ENCODE measurements around the gene TMPRSS12.
"Not testable (repeated sequence)": the region's sequence is repeated elsewhere in the genome, so short reads cannot be mapped to it uniquely, and the experiment has no call there.

The TMPRSS12 gene

DNA sequence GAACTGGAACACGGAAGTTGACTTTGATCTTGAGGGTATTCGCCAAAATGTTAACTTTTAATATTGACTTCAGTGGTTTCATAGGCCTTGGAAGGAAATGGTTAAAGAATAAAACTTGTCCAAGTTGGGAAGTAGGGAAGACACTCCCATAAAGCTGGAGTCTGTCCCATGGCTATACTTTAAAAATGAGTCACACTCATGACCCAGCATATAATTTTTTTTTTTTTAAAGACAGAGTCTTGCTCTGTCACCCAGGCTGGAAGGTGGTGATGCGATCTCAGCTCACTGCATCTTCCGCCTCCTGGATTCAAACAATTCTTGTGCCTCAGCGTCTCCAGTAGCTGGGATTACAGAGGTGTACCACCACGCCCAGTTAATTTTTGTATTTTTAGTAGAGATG, 19.6 kb downstream of the TMPRSS12 start:
- FAIRE-seq = no peak

DNA sequence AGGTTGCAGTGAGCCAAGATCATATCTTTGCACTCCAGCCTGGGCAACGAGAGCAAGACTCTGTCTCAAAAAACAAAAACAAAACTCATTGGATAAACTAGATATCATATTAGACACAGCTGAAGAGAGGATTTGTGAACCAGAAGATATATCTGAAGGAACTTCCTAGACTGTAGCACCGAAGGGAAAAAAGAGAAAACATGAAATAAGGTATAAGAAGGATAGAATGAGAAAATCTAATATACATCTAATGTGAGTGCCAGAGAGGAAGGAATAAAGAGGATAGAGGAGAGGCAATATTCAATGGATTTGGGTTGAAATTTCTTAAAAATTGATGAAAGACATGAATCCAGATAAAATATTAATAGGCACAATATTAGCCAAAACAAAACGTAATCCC, 22.5 kb downstream of the TMPRSS12 start:
- no peak for FAIRE-seq

DNA sequence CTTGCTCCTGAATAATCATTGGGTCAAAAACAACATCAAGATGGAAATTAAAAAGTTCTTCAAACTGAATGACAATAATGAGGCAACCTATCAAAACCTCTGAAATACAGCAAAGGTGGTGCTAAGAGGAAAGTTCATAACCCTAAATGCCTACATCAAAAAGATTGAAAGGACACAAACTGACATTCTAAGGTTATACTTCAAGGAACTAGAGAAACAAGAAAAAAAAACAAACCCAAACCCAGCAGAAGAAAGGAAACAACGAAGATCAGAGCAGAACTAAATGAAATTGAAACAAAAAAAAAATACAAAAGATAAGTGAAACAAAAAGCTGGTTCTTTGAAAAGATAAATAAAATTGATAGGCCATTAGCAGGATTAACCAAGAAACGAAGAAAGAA, 26.2 kb downstream of the TMPRSS12 start:
- not testable (repeated sequence) for FAIRE-seq

DNA sequence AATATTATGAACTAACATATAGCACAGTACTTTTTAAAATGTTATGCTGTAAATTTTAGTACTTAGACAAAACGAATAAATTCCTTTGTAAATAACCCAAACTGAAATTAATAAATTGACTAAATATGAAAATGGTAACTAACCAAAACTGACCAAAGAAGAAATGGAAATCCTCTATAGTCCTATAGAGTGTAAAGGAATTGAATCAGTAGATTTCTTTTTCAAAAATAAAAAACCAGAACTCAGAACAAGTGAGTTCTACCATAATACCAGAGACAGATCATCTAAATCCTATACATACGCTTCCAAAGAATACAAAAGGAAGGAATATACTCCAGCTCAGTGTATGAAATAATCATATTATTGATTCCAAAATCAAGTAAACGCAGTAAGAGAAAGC, 39.8 kb downstream of the TMPRSS12 start:
- peak; percentile 40 for FAIRE-seq

DNA sequence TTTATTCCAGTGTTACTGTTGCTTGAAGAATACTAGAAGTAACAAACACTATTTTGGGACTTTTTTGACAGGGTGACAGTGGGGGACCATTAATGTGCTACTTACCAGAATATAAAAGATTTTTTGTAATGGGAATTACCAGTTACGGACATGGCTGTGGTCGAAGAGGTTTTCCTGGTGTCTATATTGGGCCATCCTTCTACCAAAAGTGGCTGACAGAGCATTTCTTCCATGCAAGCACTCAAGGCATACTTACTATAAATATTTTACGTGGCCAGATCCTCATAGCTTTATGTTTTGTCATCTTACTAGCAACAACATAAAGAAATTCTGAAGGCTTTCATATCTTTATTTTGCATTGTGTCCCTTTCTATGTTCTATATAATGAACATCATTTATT, 44.5 kb downstream of the TMPRSS12 start:
- no peak for FAIRE-seq

DNA sequence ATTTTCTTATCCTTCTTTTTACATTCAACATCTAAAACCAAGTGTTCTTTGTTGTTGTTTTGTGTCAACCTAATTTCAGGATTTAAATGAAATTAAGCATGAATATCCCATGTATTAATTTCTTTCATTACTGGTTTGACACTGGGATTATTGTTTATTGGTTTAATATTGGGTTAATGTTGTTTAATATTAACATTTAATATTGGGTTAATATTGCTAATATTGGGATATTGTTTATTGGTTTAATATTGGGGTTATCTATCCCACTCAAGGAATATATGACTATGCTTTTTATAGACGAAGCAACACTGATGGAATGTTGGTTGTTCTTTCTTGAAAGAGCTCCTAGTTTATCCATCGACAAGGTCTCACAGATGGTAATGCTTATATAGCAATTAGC, 45.9 kb downstream of the TMPRSS12 start:
- FAIRE-seq = no peak

DNA sequence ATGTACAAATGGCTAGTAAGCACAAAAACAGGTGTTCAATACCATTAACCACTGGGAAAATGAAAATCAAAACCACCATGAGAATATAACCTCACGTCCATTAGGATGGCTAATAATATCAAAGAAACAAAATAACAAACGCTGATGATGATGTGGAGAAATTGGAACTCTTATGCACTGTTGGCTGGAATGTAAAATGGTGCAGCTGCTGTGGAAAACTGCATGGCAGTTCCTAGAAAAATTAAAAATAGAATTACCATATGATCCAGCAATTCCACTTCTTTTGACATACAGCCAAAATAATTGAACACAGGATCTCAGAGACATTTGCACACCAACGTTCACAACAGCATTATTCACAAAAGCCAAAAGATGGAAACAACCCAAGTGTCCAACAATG, 51.5 kb downstream of the TMPRSS12 start:
- FAIRE-seq = no peak

DNA sequence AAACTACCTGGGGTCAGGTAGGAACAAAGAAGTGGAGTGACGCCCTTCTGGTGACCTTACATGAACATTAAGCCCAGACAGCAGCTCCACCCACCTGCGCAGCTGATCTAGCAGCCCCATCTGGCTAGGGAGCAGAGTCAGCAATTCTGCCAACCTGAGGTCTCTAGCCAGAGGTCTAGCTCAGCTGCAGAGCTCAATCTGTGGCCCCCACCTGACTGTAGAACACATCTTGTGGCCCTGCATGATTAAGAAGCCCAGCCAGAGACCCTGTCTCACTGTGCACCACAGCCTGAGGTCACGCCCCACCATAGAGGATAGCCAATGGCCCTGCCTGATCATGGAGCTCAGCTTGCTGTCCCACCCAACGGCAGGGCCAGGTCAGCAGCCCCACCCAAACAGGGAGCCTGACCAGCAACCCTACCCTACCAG, 59.0 kb downstream of the TMPRSS12 start:
- no peak for FAIRE-seq

DNA sequence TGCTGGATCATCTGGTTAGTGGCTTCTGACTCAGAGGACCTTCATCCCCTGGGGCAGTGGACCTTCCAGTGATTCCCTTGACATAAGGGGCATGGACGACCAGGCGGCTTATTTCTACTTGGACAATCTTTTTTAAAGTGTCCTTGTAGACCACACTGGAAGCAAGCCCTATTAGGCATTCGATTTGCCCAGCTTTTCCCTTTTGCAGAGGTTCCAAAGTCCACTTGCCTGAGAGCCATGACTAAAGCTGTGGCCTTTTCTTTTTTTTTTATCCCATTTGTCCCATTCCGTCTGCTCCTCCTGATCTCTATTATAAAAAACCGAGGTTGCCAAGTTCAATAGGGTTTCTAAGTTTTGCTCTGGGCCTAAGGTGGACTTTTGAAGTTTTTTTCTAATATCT, 65.8 kb downstream of the TMPRSS12 start:
- FAIRE-seq = not testable (repeated sequence)

DNA sequence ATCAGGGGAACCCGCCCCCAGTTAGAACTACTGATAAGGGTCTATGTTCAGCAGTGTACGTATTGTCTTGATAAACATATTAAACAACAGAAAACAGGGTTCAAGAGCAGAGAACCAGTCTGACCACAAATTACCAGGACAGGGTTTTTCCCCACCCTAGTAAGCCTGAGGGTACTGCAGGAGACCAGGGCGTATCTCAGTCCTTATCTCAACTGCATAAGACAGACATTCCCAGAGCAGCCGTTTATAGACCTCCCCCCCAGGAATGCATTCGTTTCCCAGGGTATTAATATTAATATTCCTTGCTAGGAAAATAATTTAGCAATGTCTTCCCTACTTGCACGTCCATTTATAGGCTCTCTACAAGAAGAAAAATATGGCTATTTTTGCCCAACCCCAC, 69.6 kb downstream of the TMPRSS12 start:
- FAIRE-seq = not testable (repeated sequence)

DNA sequence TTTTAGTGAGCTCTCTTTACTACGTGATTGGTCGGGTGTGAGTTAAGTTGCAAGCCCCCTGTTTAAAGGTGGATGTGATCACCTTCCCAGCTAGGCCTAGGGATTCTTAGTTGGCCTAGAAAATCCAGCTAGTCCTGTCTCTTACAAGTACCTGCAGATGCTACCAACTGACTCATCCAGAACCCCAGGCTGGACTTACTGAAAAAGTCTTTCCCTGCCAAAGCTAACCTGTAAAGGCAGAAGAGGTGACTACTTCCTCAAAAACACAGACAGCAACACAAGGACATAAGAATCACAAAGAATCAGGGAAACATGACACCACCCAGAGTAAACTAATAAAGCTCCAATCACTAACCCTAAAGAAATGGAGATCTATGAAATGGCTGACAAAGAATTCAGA, 70.5 kb downstream of the TMPRSS12 start:
- no peak for FAIRE-seq

DNA sequence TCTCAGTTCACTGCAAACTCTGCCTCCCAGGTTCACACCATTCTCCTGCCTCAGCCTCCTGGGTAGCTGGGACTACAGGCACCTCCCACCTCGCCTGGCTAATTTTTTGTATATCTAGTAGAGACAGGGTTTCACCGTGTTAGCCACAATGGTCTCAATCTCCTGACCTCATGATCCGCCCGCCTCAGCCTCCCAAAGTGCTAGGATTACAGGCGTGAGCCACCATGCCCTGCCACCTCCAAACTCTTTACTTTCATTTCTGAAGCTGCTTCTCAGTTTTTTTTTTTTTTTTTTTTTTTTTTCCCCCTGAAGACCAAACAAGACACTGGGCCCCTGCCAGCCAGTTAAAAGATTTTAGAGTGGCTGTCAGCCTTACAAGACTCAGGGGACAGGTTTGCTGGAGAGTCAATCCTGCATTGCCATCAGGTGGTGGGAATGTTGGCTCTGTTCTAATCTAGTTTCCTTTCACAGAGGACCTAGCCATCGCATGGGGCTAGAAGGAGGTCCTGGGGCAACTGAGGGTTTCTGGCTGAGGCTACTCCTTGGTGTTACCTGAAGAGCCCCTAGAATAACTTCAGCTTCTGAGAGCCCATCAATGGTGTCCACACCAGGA, 72.3 kb downstream of the TMPRSS12 start:
- FAIRE-seq = no peak

DNA sequence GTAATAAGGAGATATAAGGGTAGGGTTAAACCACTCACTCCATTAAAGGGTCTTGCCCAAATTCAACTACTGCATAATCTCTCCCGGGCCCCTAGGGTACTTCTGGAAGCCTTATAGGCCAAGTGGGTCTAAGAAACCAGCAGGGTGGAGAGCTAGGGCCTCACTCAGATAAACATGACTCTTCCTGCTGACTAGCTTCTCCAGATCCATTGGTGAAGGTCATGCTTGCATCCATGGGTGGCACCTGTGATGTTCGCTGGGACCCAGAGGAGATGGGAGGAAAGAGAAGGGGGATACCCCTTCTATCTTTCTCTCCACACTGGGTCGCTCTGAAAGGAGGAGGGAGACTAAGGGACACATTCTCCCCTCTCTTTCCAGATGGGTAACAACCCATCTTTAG, 73.6 kb downstream of the TMPRSS12 start:
- no peak for FAIRE-seq

DNA sequence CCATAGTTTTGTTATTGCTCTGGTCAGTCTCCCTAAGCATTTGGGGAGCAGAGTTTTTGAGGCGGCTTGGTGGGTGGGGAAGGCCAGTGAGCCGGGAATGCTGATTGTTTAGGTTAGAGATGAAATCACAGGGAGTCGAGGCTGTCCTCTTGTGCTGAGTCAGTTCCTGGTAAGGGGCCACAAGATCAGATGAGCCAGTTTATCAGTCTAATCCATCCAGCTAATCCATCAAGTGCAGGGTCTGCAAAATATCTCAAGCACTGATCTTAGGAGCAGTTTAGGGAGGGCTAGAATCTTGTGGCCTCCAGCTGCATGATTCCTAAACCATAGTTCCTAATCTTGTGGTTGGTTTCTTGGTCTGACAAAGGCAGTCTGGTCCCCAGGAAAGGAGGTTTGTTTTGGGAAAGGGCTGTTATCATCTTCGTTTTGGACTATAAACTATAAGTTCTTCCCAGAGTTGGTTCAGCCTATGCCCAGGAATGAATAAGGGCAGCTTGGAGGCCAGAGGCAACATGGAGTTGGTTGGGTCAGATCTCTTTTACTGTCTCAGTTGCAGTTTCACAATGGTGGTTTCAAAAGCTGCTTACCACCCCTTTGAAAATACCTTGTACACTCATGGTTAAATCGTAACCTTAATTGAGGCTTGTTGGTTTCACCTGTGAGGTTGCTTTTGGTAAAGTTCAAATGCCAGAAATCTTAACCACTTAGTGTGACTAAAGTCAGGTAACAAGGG, 76.0 kb downstream of the TMPRSS12 start:
- no peak for FAIRE-seq

DNA sequence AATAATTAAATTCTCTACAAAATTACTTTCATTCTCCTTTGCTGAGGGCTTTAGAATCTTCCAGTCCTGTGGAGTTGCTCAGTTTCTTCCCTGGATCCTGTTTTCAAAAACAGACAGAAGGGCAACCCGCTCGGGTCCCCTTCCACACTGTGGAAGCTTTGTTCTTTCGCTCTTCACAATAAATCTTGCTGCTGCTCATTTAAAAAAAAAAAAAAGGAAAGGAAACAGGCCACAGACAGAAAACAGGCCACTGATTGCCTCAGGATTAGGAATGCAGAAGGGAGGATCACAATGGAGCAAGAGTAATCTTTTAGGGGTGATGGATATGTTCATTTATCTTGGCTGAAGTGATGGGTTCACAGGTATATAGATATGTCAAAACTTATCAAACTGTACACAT, 80.1 kb downstream of the TMPRSS12 start:
- no peak for FAIRE-seq

DNA sequence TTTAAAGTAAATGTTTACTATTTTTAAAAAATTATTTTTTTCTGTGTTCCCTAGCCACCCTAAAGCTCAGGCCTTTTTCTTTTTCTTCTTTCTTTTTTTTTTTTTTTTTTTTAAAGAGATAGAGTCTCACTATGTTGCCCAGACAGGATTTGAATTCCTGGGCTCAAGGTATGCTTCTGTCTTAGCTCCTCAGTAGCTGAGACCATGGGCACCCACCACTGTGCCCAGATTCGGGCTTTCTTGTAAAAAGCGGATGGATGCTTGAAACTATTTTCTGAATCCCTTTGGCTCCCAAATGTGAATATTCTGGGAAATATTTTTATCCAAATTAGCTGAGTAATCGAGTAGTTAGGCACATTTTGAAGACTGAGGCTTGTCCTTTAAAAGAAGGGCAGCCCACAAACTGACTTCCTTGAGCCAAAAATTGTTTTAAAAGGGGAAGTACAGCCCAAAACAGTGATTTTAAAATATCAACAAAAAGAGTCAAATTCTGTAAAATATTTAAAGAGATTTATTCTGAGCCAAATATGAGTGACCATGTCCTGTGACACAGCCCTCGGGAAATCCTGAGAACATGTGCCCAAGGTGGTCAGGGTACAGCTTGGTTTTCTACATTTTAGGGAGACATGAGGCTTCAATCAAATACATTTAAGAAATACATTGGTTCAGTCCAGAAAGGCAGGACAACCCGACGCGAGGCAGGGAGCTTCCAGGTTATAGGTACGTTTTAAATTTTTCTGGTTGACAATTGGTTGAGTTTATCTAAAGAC, 80.8 kb downstream of the TMPRSS12 start:
- no peak for FAIRE-seq

DNA sequence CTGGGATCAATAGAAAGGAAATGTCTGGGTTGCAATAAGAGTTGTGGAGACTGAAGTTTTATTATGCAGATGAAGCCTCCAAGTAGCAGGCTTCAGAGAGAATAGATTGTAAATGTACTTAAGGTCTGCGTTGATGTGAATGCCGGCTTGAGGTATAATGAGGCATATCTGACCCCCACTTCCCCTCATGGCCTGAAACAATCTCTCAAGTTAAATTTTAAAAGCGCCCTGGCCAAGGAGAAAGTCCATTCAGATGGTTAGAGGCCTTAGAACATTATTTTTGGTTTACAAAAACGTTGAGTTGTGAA, 81.4 kb downstream of the TMPRSS12 start:
- FAIRE-seq = no peak

DNA sequence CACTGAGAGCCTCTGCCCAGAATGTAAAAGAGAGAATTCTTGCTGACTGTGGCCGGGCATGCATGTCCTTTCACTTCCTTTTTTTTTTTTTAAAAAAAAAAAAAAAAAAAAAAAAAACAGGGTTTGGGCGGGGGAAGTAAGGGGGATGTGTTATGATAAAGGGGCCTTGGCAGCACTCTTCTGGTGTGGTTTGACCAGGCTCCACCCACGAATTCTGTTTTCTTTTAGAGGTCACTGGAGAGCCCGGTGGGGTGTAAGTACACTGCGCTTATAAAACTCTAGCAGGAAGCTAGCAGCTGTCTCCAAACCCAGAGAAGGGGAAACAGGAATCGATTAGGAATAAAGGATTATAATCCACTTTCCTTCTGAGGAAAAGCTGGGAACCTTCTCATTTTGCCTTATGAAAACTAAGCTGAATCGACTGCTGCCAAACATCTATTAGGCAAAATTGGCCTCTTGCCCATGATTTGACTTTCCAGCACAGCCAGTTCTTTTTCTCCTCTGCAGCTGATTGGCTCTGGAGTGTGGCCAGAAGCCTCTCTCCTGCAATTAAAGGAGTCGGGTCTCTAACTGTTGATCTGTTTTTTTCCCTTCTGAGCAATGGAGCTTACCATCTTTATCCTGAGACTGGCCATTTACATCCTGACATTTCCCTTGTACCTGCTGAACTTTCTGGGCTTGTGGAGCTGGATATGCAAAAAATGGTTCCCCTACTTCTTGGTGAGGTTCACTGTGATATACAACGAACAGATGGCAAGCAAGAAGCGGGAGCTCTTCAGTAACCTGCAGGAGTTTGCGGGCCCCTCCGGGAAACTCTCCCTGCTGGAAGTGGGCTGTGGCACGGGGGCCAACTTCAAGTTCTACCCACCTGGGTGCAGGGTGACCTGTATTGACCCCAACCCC, 82.0 kb downstream of the TMPRSS12 start:
- FAIRE-seq = no peak

DNA sequence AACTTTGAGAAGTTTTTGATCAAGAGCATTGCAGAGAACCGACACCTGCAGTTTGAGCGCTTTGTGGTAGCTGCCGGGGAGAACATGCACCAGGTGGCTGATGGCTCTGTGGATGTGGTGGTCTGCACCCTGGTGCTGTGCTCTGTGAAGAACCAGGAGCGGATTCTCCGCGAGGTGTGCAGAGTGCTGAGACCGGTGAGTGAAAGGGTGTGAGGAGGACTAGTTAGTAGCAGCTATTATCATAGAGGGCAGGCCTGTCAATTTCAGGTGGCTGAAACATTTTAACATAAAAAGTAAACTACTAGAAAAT, 82.6 kb downstream of the TMPRSS12 start:
- FAIRE-seq = no peak

DNA sequence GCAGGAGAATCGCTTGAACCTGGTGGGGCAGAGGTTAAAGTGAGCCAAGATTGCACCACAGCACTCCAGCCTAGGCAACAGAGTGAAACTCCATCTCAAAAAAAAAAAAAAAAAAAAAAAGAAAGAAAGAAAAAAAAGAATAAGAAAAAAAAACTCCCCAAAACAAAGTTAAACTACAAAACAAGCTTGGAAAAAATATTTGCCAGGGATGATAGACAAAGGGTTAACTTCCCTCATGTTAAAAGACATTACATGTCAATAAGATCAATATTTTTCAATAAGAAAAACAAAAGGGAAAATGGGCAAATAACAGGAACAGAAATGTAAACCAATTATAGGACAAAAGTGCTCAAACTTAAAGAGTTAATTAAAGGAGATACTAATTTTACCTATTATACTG, 83.2 kb downstream of the TMPRSS12 start:
- no peak for FAIRE-seq

DNA sequence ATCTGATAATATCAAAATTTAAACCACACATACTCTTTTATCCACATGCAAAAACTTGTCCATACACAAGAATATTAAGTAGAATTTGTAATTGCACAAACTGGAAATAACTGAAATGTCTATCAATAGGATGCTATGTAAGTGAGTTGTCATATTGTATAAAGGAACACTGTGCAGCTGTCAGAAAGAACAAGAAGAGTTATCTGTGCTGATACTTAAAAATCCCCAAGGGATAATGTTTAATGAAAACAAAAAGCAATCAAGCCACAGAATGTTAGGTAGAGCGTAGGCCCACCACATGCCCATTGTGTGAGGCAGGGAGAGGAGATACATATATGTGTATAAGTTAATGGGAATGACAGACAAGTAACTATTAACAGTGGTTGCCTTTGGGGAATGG, 83.7 kb downstream of the TMPRSS12 start:
- no peak for FAIRE-seq

DNA sequence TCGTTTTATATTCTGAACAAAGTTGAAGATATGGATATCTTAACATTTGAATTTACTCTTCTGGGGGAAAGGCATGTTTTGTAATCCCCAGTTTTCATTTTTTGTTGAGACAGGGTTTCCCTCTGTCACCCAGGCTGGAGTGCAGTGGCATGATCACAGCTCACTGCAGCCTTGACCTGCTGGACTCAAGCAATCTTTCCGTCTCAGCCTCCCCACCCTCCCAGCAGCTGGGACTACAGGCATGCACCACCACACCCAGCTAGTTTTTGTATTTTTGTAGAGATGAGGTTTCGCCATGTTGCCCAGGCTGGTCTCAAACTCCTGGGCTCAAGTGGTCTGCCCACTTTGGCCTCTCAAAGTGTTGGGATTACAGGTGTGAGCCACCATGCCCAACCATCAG, 84.2 kb downstream of the TMPRSS12 start:
- FAIRE-seq = not testable (repeated sequence)

DNA sequence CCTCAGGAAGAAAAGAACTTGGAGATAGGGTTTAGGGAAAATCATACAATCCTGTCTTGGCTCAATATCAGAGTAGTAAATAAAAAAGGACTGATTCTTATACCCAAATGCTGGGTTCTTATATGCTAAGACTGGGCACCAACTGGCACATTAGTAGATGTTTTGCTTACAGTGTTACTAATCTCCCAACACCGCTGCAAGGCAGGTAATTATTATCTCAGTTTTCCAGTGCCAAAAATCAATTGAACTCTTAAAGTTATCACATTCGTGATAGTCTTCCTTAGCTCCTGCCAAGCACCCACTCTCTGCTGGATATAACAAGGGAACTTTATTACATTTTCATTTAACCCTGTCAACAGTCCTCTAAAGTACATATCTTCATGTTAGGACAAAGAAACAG, 84.6 kb downstream of the TMPRSS12 start:
- FAIRE-seq = no peak
